Measurements from ENCODE around the gene APOLD1. TPM values are rescaled to one million over a fixed set of nuclear protein-coding genes. Genes with fewer than 3 reads are reported as not detected.

Gene APOLD1
- polyA plus RNA-seq, 3 donors = 0.08 to 0.21 TPM; not detected in 1

- Mint-ChIP-seq H3K9me3 (peaks cover 0 to 3% (median 0%) of the 10 kb centered on the region in 7 donors), H3K27ac (no peak overlapping the region), H3K4me1 (peaks cover 12% of the 10 kb centered on the region), H3K4me3 (no peak overlapping the region), H3K36me3 (no peaks in the 10 kb centered on the region), H3K27me3 (ENCODE audit: low read depth in 3 of 3) (peaks cover 0 to 2% (median 0%) of the 10 kb centered on the region in 3 donors)
- Histone ChIP-seq H3K4me3 (replicated peaks in 1 of 3; ENCODE audit: low read depth in 2 of 3, low read length in 3 of 3) (no peak overlapping the region), H3K9me3 (replicated peaks in 1 of 2; ENCODE audit: control insufficient read depth in 1 of 2, insufficient read depth in 1 of 2, low read length in 2 of 2) (peaks cover 0 to 2% of the 10 kb centered on the region in 2 donors), H3K9ac (ENCODE audit: insufficient read depth, low read length, poor library complexity, severe bottlenecking) (no peak overlapping the region), H4K20me1 (ENCODE audit: insufficient read depth, low read length) (no peaks in the 10 kb centered on the region), H3K36me3 (replicated peaks in 1 of 2; ENCODE audit: control insufficient read depth in 1 of 2, insufficient read depth in 2 of 2, low read length in 2 of 2) (no peaks in the 10 kb centered on the region), H3K79me2 (ENCODE audit: insufficient read depth, low read length) (no peaks in the 10 kb centered on the region), H3K4me1 (ENCODE audit: control insufficient read depth in 1 of 2, insufficient read depth in 2 of 2, low read length in 2 of 2) (no peaks in the 10 kb centered on the region), H3K27ac (ENCODE audit: low read depth in 1 of 2, low read length in 2 of 2) (no peak overlapping the region), H3K27me3 (ENCODE audit: control insufficient read depth in 2 of 2, insufficient read depth in 2 of 2, low read length in 2 of 2) (no peaks in the 10 kb centered on the region), H2AFZ (ENCODE audit: insufficient read depth, low read depth, low read length, poor library complexity, severe bottlenecking) (no peak overlapping the region), H3K4me2 (replicated peaks; ENCODE audit: extremely low read depth, low read length, poor library complexity, severe bottlenecking) (no peak overlapping the region)
- intact Hi-C loops (cut with micrococcal nuclease) = no loop called here
- TF ChIP-seq CTCF (IDR thresholded peaks at IDR 0.05) = no peak
- 92% methylated on average over 1 of the region's 5 CpGs for WGBS (ENCODE audit: insufficient coverage)
- DNase-seq = no peak
Measured at GRCh38 chr12:12776261-12776660, 9.2 kb upstream of the APOLD1 start.

- Histone ChIP-seq H3K4me3 (replicated peaks in 1 of 3; ENCODE audit: low read depth in 2 of 3, low read length in 3 of 3) (no peak overlapping the region), H3K79me2 (ENCODE audit: insufficient read depth, low read length) (no peaks in the 10 kb centered on the region), H3K4me1 (ENCODE audit: control insufficient read depth in 1 of 2, insufficient read depth in 2 of 2, low read length in 2 of 2) (no peaks in the 10 kb centered on the region), H4K20me1 (ENCODE audit: insufficient read depth, low read length) (no peaks in the 10 kb centered on the region), H3K36me3 (replicated peaks in 1 of 2; ENCODE audit: control insufficient read depth in 1 of 2, insufficient read depth in 2 of 2, low read length in 2 of 2) (no peaks in the 10 kb centered on the region), H3K27ac (ENCODE audit: low read depth in 1 of 2, low read length in 2 of 2) (no peak overlapping the region), H3K9ac (ENCODE audit: insufficient read depth, low read length, poor library complexity, severe bottlenecking) (no peak overlapping the region), H3K9me3 (replicated peaks in 1 of 2; ENCODE audit: control insufficient read depth in 1 of 2, insufficient read depth in 1 of 2, low read length in 2 of 2) (peaks cover 0 to 2% of the 10 kb centered on the region in 2 donors), H3K4me2 (replicated peaks; ENCODE audit: extremely low read depth, low read length, poor library complexity, severe bottlenecking) (no peak overlapping the region), H3K27me3 (ENCODE audit: control insufficient read depth in 2 of 2, insufficient read depth in 2 of 2, low read length in 2 of 2) (no peaks in the 10 kb centered on the region), H2AFZ (ENCODE audit: insufficient read depth, low read depth, low read length, poor library complexity, severe bottlenecking) (no peak overlapping the region)
- Mint-ChIP-seq H3K27ac (no peak overlapping the region), H3K4me3 (no peak overlapping the region), H3K36me3 (no peaks in the 10 kb centered on the region), H3K4me1 (peaks cover 12% of the 10 kb centered on the region), H3K27me3 (ENCODE audit: low read depth in 3 of 3) (peaks cover 0 to 1% (median 0%) of the 10 kb centered on the region in 3 donors), H3K9me3 (peaks cover 0 to 2% (median 0%) of the 10 kb centered on the region in 7 donors)
- WGBS (ENCODE audit: insufficient coverage) = 100% methylated on average over 1 of the region's 3 CpGs
- no peak for DNase-seq
- TF ChIP-seq CTCF (IDR thresholded peaks at IDR 0.05) = no peak
- intact Hi-C loops (cut with micrococcal nuclease) = no loop called here
Measured at GRCh38 chr12:12777092-12777491, 8.4 kb upstream of the APOLD1 start.
